ENCODE measurements around the gene CCDC92B. TPM values are rescaled to one million over a fixed set of nuclear protein-coding genes. Genes with fewer than 3 reads are reported as not detected.
A peak's percentile ranks its signal among the peaks of the same experiment; 100 is the strongest.

CCDC92B gene
- total RNA-seq, 1 experiment from 2014 or later: 15.2 TPM

DNA sequence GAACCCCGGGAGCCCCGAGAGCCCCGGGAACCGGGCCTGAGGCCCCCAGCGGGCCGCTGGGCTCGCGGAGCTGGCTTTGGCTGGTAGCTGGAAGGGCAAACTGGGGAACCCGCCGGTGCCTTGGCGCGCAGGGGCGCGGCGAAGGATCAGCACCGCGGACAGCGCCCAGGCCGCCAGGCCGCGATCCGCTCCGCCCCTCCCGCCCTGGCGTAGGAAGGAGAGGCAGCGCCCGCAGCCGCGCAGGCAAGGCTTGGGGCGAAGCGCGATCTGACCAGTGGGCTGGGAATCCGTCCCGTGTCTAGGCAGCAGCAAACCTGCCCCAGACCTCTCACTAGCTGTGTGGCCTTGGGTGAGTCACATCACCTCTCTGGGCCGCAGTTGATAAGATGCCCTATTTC lies 331 bp upstream of the CCDC92B start (continued):
- TF ChIP-seq, protein P1, sequence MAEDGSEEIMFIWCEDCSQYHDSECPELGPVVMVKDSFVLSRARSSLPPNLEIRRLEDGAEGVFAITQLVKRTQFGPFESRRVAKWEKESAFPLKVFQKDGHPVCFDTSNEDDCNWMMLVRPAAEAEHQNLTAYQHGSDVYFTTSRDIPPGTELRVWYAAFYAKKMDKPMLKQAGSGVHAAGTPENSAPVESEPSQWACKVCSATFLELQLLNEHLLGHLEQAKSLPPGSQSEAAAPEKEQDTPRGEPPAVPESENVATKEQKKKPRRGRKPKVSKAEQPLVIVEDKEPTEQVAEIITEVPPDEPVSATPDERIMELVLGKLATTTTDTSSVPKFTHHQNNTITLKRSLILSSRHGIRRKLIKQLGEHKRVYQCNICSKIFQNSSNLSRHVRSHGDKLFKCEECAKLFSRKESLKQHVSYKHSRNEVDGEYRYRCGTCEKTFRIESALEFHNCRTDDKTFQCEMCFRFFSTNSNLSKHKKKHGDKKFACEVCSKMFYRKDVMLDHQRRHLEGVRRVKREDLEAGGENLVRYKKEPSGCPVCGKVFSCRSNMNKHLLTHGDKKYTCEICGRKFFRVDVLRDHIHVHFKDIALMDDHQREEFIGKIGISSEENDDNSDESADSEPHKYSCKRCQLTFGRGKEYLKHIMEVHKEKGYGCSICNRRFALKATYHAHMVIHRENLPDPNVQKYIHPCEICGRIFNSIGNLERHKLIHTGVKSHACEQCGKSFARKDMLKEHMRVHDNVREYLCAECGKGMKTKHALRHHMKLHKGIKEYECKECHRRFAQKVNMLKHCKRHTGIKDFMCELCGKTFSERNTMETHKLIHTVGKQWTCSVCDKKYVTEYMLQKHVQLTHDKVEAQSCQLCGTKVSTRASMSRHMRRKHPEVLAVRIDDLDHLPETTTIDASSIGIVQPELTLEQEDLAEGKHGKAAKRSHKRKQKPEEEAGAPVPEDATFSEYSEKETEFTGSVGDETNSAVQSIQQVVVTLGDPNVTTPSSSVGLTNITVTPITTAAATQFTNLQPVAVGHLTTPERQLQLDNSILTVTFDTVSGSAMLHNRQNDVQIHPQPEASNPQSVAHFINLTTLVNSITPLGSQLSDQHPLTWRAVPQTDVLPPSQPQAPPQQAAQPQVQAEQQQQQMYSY (CRISPR knock-in tag; IDR thresholded peaks at IDR 0.05): peak; percentile 62; the same call in 1 of the 2 replicates
- peak; percentile 98 for TF ChIP-seq FOXP1 (CRISPR knock-in tag; IDR thresholded peaks at IDR 0.05; ENCODE audit: borderline replicate concordance)
- TF ChIP-seq TEAD4 (CRISPR knock-in tag; IDR thresholded peaks at IDR 0.05): peak; percentile 85
- TF ChIP-seq ZNF263 (CRISPR knock-in tag; IDR thresholded peaks at IDR 0.05; ENCODE audit: low read depth): 0 out of 2 replicates have a peak, but pooled peaks have one; percentile 42
- TF ChIP-seq TEAD1 (CRISPR knock-in tag; IDR thresholded peaks at IDR 0.05): peak; percentile 87
- peak; percentile 92 for TF ChIP-seq SP1 (CRISPR knock-in tag; conservative IDR thresholded peaks at IDR 0.05)
- TF ChIP-seq OVOL2 (CRISPR knock-in tag; IDR thresholded peaks at IDR 0.05; ENCODE audit: borderline replicate concordance): no peak
- TF ChIP-seq NR2C2 (CRISPR knock-in tag; IDR thresholded peaks at IDR 0.05): peak; percentile 70
- TF ChIP-seq GTF2I (CRISPR knock-in tag; conservative IDR thresholded peaks at IDR 0.05): no peak
- TF ChIP-seq NFATC4 (CRISPR knock-in tag; IDR thresholded peaks at IDR 0.05): no peak
- peak; percentile 91; the same call in 1 of the 2 replicates for TF ChIP-seq ZBTB21 (CRISPR knock-in tag; IDR thresholded peaks at IDR 0.05; ENCODE audit: borderline replicate concordance)
- peak; percentile 96 for TF ChIP-seq ETV6 (CRISPR knock-in tag; IDR thresholded peaks at IDR 0.05)
- TF ChIP-seq, protein P2, sequence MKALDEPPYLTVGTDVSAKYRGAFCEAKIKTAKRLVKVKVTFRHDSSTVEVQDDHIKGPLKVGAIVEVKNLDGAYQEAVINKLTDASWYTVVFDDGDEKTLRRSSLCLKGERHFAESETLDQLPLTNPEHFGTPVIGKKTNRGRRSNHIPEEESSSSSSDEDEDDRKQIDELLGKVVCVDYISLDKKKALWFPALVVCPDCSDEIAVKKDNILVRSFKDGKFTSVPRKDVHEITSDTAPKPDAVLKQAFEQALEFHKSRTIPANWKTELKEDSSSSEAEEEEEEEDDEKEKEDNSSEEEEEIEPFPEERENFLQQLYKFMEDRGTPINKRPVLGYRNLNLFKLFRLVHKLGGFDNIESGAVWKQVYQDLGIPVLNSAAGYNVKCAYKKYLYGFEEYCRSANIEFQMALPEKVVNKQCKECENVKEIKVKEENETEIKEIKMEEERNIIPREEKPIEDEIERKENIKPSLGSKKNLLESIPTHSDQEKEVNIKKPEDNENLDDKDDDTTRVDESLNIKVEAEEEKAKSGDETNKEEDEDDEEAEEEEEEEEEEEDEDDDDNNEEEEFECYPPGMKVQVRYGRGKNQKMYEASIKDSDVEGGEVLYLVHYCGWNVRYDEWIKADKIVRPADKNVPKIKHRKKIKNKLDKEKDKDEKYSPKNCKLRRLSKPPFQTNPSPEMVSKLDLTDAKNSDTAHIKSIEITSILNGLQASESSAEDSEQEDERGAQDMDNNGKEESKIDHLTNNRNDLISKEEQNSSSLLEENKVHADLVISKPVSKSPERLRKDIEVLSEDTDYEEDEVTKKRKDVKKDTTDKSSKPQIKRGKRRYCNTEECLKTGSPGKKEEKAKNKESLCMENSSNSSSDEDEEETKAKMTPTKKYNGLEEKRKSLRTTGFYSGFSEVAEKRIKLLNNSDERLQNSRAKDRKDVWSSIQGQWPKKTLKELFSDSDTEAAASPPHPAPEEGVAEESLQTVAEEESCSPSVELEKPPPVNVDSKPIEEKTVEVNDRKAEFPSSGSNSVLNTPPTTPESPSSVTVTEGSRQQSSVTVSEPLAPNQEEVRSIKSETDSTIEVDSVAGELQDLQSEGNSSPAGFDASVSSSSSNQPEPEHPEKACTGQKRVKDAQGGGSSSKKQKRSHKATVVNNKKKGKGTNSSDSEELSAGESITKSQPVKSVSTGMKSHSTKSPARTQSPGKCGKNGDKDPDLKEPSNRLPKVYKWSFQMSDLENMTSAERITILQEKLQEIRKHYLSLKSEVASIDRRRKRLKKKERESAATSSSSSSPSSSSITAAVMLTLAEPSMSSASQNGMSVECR (CRISPR knock-in tag; IDR thresholded peaks at IDR 0.05; ENCODE audit: borderline replicate concordance): peak; percentile 98
- peak; percentile 81; the same call in 1 of the 2 replicates for TF ChIP-seq ZNF138 (CRISPR knock-in tag; conservative IDR thresholded peaks at IDR 0.05)
- TF ChIP-seq CREB1 (CRISPR knock-in tag; IDR thresholded peaks at IDR 0.05): 0 out of 2 replicates have a peak, but pooled peaks have one; percentile 76
- peak; percentile 89 for TF ChIP-seq ESRRA (CRISPR knock-in tag; IDR thresholded peaks at IDR 0.05; ENCODE audit: borderline replicate concordance)
- TF ChIP-seq, protein P3, sequence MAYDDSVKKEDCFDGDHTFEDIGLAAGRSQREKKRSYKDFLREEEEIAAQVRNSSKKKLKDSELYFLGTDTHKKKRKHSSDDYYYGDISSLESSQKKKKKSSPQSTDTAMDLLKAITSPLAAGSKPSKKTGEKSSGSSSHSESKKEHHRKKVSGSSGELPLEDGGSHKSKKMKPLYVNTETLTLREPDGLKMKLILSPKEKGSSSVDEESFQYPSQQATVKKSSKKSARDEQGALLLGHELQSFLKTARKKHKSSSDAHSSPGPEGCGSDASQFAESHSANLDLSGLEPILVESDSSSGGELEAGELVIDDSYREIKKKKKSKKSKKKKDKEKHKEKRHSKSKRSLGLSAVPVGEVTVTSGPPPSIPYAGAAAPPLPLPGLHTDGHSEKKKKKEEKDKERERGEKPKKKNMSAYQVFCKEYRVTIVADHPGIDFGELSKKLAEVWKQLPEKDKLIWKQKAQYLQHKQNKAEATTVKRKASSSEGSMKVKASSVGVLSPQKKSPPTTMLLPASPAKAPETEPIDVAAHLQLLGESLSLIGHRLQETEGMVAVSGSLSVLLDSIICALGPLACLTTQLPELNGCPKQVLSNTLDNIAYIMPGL (CRISPR knock-in tag; IDR thresholded peaks at IDR 0.05): no peak; the same call in 1 of the 2 replicates
- peak; percentile 96; the same call in 1 of the 2 replicates for TF ChIP-seq RELA (CRISPR knock-in tag; IDR thresholded peaks at IDR 0.05; ENCODE audit: borderline replicate concordance)
- peak; percentile 91 for TF ChIP-seq FOXK1 (CRISPR knock-in tag; IDR thresholded peaks at IDR 0.05)
- 0 out of 2 replicates have a peak, but pooled peaks have one; percentile 62 for TF ChIP-seq SMAD4 (CRISPR knock-in tag; IDR thresholded peaks at IDR 0.05)
- TF ChIP-seq, protein P4, sequence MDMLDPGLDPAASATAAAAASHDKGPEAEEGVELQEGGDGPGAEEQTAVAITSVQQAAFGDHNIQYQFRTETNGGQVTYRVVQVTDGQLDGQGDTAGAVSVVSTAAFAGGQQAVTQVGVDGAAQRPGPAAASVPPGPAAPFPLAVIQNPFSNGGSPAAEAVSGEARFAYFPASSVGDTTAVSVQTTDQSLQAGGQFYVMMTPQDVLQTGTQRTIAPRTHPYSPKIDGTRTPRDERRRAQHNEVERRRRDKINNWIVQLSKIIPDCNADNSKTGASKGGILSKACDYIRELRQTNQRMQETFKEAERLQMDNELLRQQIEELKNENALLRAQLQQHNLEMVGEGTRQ (CRISPR knock-in tag; IDR thresholded peaks at IDR 0.05): peak; percentile 42; the same call in 1 of the 2 replicates
- peak; percentile 82; the same call in 1 of the 2 replicates for TF ChIP-seq ZNF232 (CRISPR knock-in tag; IDR thresholded peaks at IDR 0.05)
- peak; percentile 80 for TF ChIP-seq E2F4 (CRISPR knock-in tag; IDR thresholded peaks at IDR 0.05; ENCODE audit: borderline replicate concordance, low read depth)
- TF ChIP-seq PRRX2 (CRISPR knock-in tag; IDR thresholded peaks at IDR 0.05): no peak
- TF ChIP-seq, protein P5, sequence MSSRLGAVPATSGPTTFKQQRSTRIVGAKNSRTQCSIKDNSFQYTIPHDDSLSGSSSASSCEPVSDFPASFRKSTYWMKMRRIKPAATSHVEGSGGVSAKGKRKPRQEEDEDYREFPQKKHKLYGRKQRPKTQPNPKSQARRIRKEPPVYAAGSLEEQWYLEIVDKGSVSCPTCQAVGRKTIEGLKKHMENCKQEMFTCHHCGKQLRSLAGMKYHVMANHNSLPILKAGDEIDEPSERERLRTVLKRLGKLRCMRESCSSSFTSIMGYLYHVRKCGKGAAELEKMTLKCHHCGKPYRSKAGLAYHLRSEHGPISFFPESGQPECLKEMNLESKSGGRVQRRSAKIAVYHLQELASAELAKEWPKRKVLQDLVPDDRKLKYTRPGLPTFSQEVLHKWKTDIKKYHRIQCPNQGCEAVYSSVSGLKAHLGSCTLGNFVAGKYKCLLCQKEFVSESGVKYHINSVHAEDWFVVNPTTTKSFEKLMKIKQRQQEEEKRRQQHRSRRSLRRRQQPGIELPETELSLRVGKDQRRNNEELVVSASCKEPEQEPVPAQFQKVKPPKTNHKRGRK (CRISPR knock-in tag; IDR thresholded peaks at IDR 0.05; ENCODE audit: borderline replicate concordance): 0 out of 2 replicates have a peak, but pooled peaks have one; percentile 20
- peak; percentile 80 for TF ChIP-seq ELF4 (CRISPR knock-in tag; IDR thresholded peaks at IDR 0.05; ENCODE audit: low read depth)
- TF ChIP-seq MYBL2 (CRISPR knock-in tag; IDR thresholded peaks at IDR 0.05): peak; percentile 77; the same call in 1 of the 2 replicates

Data from WTC11 (cell line).